Measurements from ENCODE around the gene NMNAT3. TPM values are rescaled to one million over a fixed set of nuclear protein-coding genes. Genes with fewer than 3 reads are reported as not detected.

Gene NMNAT3
- total RNA-seq, 1 donor from 2014 or later: 0.95 TPM

DNA sequence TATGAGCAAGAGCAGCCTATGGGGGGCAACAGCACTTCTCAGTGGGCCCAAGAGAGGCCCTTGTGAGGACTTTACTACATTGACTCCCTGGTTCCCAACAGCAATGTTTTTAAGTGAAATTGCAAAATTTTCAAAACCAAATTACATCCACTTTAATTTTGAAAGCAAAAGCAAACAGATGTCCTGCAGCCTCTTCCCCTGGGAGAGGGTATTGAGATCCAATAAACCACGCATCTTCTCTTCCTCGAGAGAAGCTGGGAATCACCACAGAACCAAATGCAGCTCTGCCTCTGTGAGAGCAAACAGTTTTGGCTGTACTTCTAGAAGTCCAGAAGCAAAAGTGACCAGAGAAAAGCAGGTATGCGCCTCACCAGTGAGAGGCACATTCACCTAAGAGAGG lies 25.2 kb downstream of the NMNAT3 start:
- Histone ChIP-seq H4K20me1 (ENCODE audit: low read depth) (no peaks in the 10 kb centered on the region), H3F3A (ENCODE audit: low read depth) (no peaks in the 10 kb centered on the region), H3K27me3 (no peaks in the 10 kb centered on the region), H3K9ac (no peak overlapping the region), H3K4me2 (no peak overlapping the region), H3K9me3 (ENCODE audit: low read depth) (no peaks in the 10 kb centered on the region), H3K4me1 (no peaks in the 10 kb centered on the region), H3K79me2 (ENCODE audit: low read depth) (no peaks in the 10 kb centered on the region), H3K27ac (no peak overlapping the region), H3K36me3 (no peaks in the 10 kb centered on the region), H2AFZ (replicated peaks) (no peak overlapping the region), H3K4me3 (no peak overlapping the region)
- Mint-ChIP-seq H3K9me3 (no peaks in the 10 kb centered on the region), H3K4me3 (no peak overlapping the region), H3K27ac (no peak overlapping the region), H3K4me1 (peaks cover 14% of the 10 kb centered on the region), H3K27me3 (ENCODE audit: insufficient read depth, low read depth) (no peaks in the 10 kb centered on the region), H3K36me3 (no peaks in the 10 kb centered on the region)
- no peak for DNase-seq (ENCODE audit: low spot score)
- no peak for TF ChIP-seq EZH2phosphoT487 (IDR thresholded peaks at IDR 0.05)
- TF ChIP-seq EZH2 (IDR thresholded peaks at IDR 0.05): no peak
- no peak for TF ChIP-seq CTCF (IDR thresholded peaks at IDR 0.05)

DNA sequence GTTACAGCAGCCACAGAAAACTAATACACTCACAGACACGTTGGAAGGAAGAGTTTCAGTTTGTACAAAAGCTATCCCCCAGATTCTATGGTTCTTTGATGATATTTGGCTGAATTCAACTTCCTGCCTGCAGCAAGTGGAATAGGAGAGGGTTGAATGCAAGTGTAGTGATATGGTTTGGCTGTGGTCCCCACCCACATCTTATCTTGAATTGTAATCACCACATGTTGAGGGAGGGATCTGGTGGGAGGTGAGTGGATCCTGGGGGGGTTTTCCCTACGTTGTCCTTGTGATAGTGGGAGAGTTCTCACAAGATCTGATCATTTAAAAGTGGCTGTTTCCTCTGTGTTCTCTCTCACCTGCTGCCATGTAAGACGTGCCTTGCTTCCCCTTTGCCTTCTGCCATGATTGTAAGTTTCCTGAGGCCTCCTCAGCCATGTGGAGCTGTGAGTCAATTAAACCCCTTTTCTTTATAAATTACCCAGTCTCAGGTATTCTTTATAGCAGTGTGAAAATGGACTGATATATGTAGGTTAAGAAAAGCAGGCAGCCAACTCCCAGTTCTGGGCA lies 29.8 kb downstream of the NMNAT3 start:
- Histone ChIP-seq H3K79me2 (ENCODE audit: low read depth) (no peaks in the 10 kb centered on the region), H4K20me1 (ENCODE audit: low read depth) (no peaks in the 10 kb centered on the region), H3K4me3 (no peak overlapping the region), H3K36me3 (no peaks in the 10 kb centered on the region), H3F3A (ENCODE audit: low read depth) (no peaks in the 10 kb centered on the region), H3K4me1 (no peaks in the 10 kb centered on the region), H3K27me3 (no peaks in the 10 kb centered on the region), H3K27ac (no peak overlapping the region), H2AFZ (replicated peaks) (no peak overlapping the region), H3K9me3 (ENCODE audit: low read depth) (no peaks in the 10 kb centered on the region), H3K4me2 (no peak overlapping the region), H3K9ac (no peak overlapping the region)
- Mint-ChIP-seq H3K9me3 (no peaks in the 10 kb centered on the region), H3K4me3 (no peak overlapping the region), H3K27me3 (ENCODE audit: insufficient read depth, low read depth) (no peaks in the 10 kb centered on the region), H3K27ac (no peak overlapping the region), H3K4me1 (no peaks in the 10 kb centered on the region), H3K36me3 (no peaks in the 10 kb centered on the region)
- no peak for DNase-seq (ENCODE audit: low spot score)
- TF ChIP-seq EZH2phosphoT487 (IDR thresholded peaks at IDR 0.05): no peak
- no peak for TF ChIP-seq EZH2 (IDR thresholded peaks at IDR 0.05)
- TF ChIP-seq CTCF (IDR thresholded peaks at IDR 0.05): no peak

DNA sequence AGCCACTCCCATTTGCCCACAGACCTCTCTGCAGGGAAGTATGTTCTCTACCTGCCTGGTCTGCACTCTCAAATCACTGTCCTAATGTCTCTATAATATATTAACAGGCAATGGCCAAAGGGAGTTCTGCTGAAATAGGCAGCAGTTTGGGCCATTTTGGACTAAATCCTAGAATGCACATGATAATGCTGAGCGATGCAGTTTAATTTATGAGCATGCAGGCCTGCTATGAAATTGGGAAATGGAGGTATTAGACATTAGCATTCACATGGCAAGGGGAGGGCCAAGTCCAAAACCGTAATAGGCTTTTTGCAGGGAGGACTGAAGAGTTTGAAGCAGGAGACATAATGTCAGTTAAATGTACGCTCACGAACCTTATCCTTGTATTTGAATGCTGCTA lies 31.3 kb downstream of the NMNAT3 start:
- H3K9me3 Mint-ChIP-seq: no peaks in the 10 kb centered on the region
- no peak overlapping the region for H3K27ac ChIP-seq

More for the DNA sequence above, 31.3 kb downstream of the NMNAT3 start:
- Mint-ChIP-seq H3K36me3 (no peaks in the 10 kb centered on the region), H3K4me1 (no peaks in the 10 kb centered on the region), H3K27me3 (ENCODE audit: insufficient read depth, low read depth) (peaks cover 3% of the 10 kb centered on the region), H3K27ac (no peak overlapping the region), H3K4me3 (no peak overlapping the region)
- TF ChIP-seq CTCF (IDR thresholded peaks at IDR 0.05) (no peak), EZH2 (IDR thresholded peaks at IDR 0.05) (no peak), EZH2phosphoT487 (IDR thresholded peaks at IDR 0.05) (no peak)
- no peaks in the 10 kb centered on the region for H4K20me1 ChIP-seq (ENCODE audit: low read depth)
- no peaks in the 10 kb centered on the region for H3K36me3 ChIP-seq
- no peak overlapping the region for H3K4me2 ChIP-seq
- H3K27me3 ChIP-seq: no peaks in the 10 kb centered on the region
- no peaks in the 10 kb centered on the region for H3K79me2 ChIP-seq (ENCODE audit: low read depth)
- H3K4me1 ChIP-seq: no peaks in the 10 kb centered on the region
- H2AFZ ChIP-seq (replicated peaks): no peak overlapping the region
- H3K9ac ChIP-seq: no peak overlapping the region
- no peaks in the 10 kb centered on the region for H3F3A ChIP-seq (ENCODE audit: low read depth)
- H3K9me3 ChIP-seq (ENCODE audit: low read depth): no peaks in the 10 kb centered on the region
- H3K4me3 ChIP-seq: no peak overlapping the region
- no peak for DNase-seq (ENCODE audit: low spot score)

Measured in neural progenitor cell (in vitro differentiated cells).